Tibial artery (tissue), 4 donors: ENCODE measurements around the gene GANC.

ENCODE experiments used
- DNase-seq, 2 donors: peaks; one replicate each; pipeline ENCODE4 v3.0.0-alpha.2; 2019
- H3K27ac ChIP-seq, 2 donors: fragments of 200-600 bp; sonication (generic) in 1 of 2; 1 replicate in 1 of 2; 2 replicates in 1 of 2; pipeline ENCODE4 v1.5.1; 2018 to 2019; ENCODE audit warnings: mild to moderate bottlenecking in 1 of 2
- H3K27me3 ChIP-seq, 2 donors: fragments of 200-600 bp; sonication (generic) in 1 of 2; one replicate each; pipeline versions ENCODE4 v1.5.1 to v1.6.0; 2016 to 2019
- H3K36me3 ChIP-seq, 3 donors: fragments of 200-600 bp; sonication (generic) in 2 of 3; one replicate each; pipeline ENCODE4 v1.5.1; 2016 to 2019; ENCODE audit warnings: mild to moderate bottlenecking in 2 of 3
- H3K4me1 ChIP-seq, 4 donors: fragments of 200-600 bp; sonication (generic) in 2 of 4; 1 replicate in 3 of 4; 2 replicates in 1 of 4; pipeline ENCODE4 v1.5.1; 2016 to 2019
- H3K4me3 ChIP-seq, 2 donors: fragments of 200-600 bp; sonication (generic) in 1 of 2; 1 replicate in 1 of 2; 2 replicates in 1 of 2; pipeline ENCODE4 v1.5.1; 2018 to 2019; ENCODE audit warnings: mild to moderate bottlenecking in 2 of 2
- H3K9me3 ChIP-seq, 3 donors: fragments of 200-600 bp; sonication (generic) in 1 of 3; one replicate each; pipeline ENCODE4 v1.5.1; 2016 to 2019
- CTCF ChIP-seq, 2 experiments: fragments of 200-600 bp in 1 of 2; fragments of 450-650 bp in 1 of 2; IDR thresholded peaks; one replicate each; pipeline ENCODE4 v1.5.1; 2017 to 2019; ENCODE audit warnings: antibody characterized with exemption in 2 of 2, mild to moderate bottlenecking in 1 of 2, moderate library complexity in 1 of 2
- intact Hi-C: fragments of 100-400 bp; cut with DNase I; formaldehyde crosslinking; loops from one replicate; pipeline ENCODE4 v1.15.0; 2023; ENCODE audit warnings: low total_unique reads

GANC gene

GRCh38 chr15:42345504-42345903 lies 72.5 kb downstream of the GANC start:
- intact Hi-C loops: no loop called here
- peaks cover 27 to 85% (median 27%) of the 10 kb centered on the region in 3 donors for H3K36me3 ChIP-seq

GRCh38 chr15:42348083-42348482 lies 75.1 kb downstream of the GANC start:
- Histone ChIP-seq H3K9me3 (no peaks in the 10 kb centered on the region), H3K36me3 (peaks cover 29 to 96% (median 53%) of the 10 kb centered on the region in 3 donors), H3K27me3 (no peaks in the 10 kb centered on the region), H3K4me1 (no peaks in the 10 kb centered on the region), H3K4me3 (no peak overlapping the region), H3K27ac (no peak overlapping the region)
- intact Hi-C loops: no loop called here
- DNase-seq: no peak
- no peak for TF ChIP-seq CTCF (IDR thresholded peaks at IDR 0.05)

More at GRCh38 chr15:42345504-42345903, 72.5 kb downstream of the GANC start:
- no peak for DNase-seq
- H3K4me3 ChIP-seq: no peak overlapping the region
- no peak overlapping the region for H3K27ac ChIP-seq
- no peaks in the 10 kb centered on the region for H3K27me3 ChIP-seq
- H3K9me3 ChIP-seq: no peaks in the 10 kb centered on the region
- H3K4me1 ChIP-seq: no peaks in the 10 kb centered on the region
- TF ChIP-seq CTCF (IDR thresholded peaks at IDR 0.05): no peak

GRCh38 chr15:42349186-42349585 lies 76.2 kb downstream of the GANC start:
- Histone ChIP-seq H3K27me3 (no peaks in the 10 kb centered on the region), H3K36me3 (peaks cover 29 to 94% (median 52%) of the 10 kb centered on the region in 3 donors)
- no peak for TF ChIP-seq CTCF (IDR thresholded peaks at IDR 0.05)

GRCh38 chr15:42352401-42352800 lies 79.4 kb downstream of the GANC start:
- Histone ChIP-seq H3K4me1 (no peaks in the 10 kb centered on the region), H3K9me3 (no peaks in the 10 kb centered on the region), H3K27me3 (no peaks in the 10 kb centered on the region), H3K4me3 (no peak overlapping the region), H3K27ac (no peak overlapping the region), H3K36me3 (peaks cover 30 to 98% (median 54%) of the 10 kb centered on the region in 3 donors)
- DNase-seq: no peak
- intact Hi-C loops: no loop called here
- no peak for TF ChIP-seq CTCF (IDR thresholded peaks at IDR 0.05)

More at GRCh38 chr15:42349186-42349585, 76.2 kb downstream of the GANC start:
- H3K4me1 ChIP-seq: no peaks in the 10 kb centered on the region
- no peak for DNase-seq
- H3K9me3 ChIP-seq: no peaks in the 10 kb centered on the region
- no peak overlapping the region for H3K27ac ChIP-seq
- no peak overlapping the region for H3K4me3 ChIP-seq
- intact Hi-C loops: no loop called here

- Histone ChIP-seq H3K36me3 (peaks cover 30 to 98% (median 54%) of the 10 kb centered on the region in 3 donors), H3K27me3 (no peaks in the 10 kb centered on the region), H3K4me3 (no peak overlapping the region), H3K4me1 (no peaks in the 10 kb centered on the region), H3K9me3 (no peaks in the 10 kb centered on the region), H3K27ac (no peak overlapping the region)
- no peak for TF ChIP-seq CTCF (IDR thresholded peaks at IDR 0.05)
- DNase-seq: no peak
- intact Hi-C loops: no loop called here
These were observed 80.1 kb downstream of the GANC start for GRCh38 chr15:42353061-42353460.

- TF ChIP-seq CTCF (IDR thresholded peaks at IDR 0.05): no peak
- Histone ChIP-seq H3K4me1 (no peaks in the 10 kb centered on the region), H3K27me3 (no peaks in the 10 kb centered on the region), H3K4me3 (no peak overlapping the region), H3K9me3 (no peaks in the 10 kb centered on the region), H3K27ac (no peak overlapping the region), H3K36me3 (peaks cover 28 to 93% (median 47%) of the 10 kb centered on the region in 3 donors)
- no peak for DNase-seq
- intact Hi-C loops: no loop called here
These were observed 81.8 kb downstream of the GANC start for GRCh38 chr15:42354824-42355223.
